Tibial artery (tissue), 4 donors: Measurements from ENCODE around the gene GAD1.

Experiments used
- DNase-seq, 2 donors: peaks; one replicate each; pipeline ENCODE4 v3.0.0-alpha.2; 2019
- H3K27ac ChIP-seq, 2 donors: fragments of 200-600 bp; sonication (generic) in 1 of 2; 1 replicate in 1 of 2; 2 replicates in 1 of 2; pipeline ENCODE4 v1.5.1; 2018 to 2019; ENCODE audit warnings: mild to moderate bottlenecking in 1 of 2
- H3K27me3 ChIP-seq, 2 donors: fragments of 200-600 bp; sonication (generic) in 1 of 2; one replicate each; pipeline versions ENCODE4 v1.5.1 to v1.6.0; 2016 to 2019
- H3K36me3 ChIP-seq, 3 donors: fragments of 200-600 bp; sonication (generic) in 2 of 3; one replicate each; pipeline ENCODE4 v1.5.1; 2016 to 2019; ENCODE audit warnings: mild to moderate bottlenecking in 2 of 3
- H3K4me1 ChIP-seq, 4 donors: fragments of 200-600 bp; sonication (generic) in 2 of 4; 1 replicate in 3 of 4; 2 replicates in 1 of 4; pipeline ENCODE4 v1.5.1; 2016 to 2019
- H3K4me3 ChIP-seq, 2 donors: fragments of 200-600 bp; sonication (generic) in 1 of 2; 1 replicate in 1 of 2; 2 replicates in 1 of 2; pipeline ENCODE4 v1.5.1; 2018 to 2019; ENCODE audit warnings: mild to moderate bottlenecking in 2 of 2
- H3K9me3 ChIP-seq, 3 donors: fragments of 200-600 bp; sonication (generic) in 1 of 3; one replicate each; pipeline ENCODE4 v1.5.1; 2016 to 2019
- CTCF ChIP-seq, 2 experiments: fragments of 200-600 bp in 1 of 2; fragments of 450-650 bp in 1 of 2; IDR thresholded peaks; one replicate each; pipeline ENCODE4 v1.5.1; 2017 to 2019; ENCODE audit warnings: antibody characterized with exemption in 2 of 2, mild to moderate bottlenecking in 1 of 2, moderate library complexity in 1 of 2
- intact Hi-C: fragments of 100-400 bp; cut with DNase I; formaldehyde crosslinking; loops from one replicate; pipeline ENCODE4 v1.15.0; 2023; ENCODE audit warnings: low total_unique reads

GAD1 gene

GRCh38 chr2:170829036-170829435, 12.3 kb downstream of the GAD1 start:
- intact Hi-C loops, result no loop called here
- DNase-seq, result no peak
- peaks cover 0 to 3% of the 10 kb centered on the region in 2 donors for H3K27me3 ChIP-seq
- no peak overlapping the region for H3K4me3 ChIP-seq
- TF ChIP-seq CTCF (IDR thresholded peaks at IDR 0.05), result no peak
- H3K27ac ChIP-seq, result no peak overlapping the region
- no peaks in the 10 kb centered on the region for H3K9me3 ChIP-seq
- H3K36me3 ChIP-seq, result peaks cover 0 to 10% (median 0%) of the 10 kb centered on the region in 3 donors
- peaks cover 0 to 7% (median 2%) of the 10 kb centered on the region in 4 donors for H3K4me1 ChIP-seq

DNA sequence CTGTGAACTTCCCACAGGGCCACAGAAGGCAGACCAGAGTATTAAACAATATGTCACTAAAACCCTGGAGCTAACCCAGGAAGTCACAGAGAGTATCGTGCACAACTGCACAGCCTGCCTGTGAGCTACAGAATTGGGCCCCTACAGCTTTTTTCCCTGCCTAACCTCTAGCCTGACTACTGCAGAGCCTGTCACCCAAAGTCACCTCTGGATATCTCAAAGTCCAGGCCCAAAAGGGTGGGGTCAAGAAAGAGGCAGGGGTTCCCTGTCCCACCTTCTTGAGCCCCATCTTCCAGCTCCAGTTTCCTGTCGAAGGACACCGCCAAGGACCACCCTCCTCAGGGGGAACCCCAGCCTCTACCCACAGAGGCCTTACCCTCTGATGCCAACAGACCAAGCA, 13.5 kb downstream of the GAD1 start:
- no peaks in the 10 kb centered on the region for H3K27me3 ChIP-seq
- H3K9me3 ChIP-seq, result no peaks in the 10 kb centered on the region
- H3K36me3 ChIP-seq, result peaks cover 0 to 10% (median 0%) of the 10 kb centered on the region in 3 donors
- no peak overlapping the region for H3K27ac ChIP-seq
- no peak for DNase-seq
- H3K4me1 ChIP-seq, result no peaks in the 10 kb centered on the region
- no peak for TF ChIP-seq CTCF (IDR thresholded peaks at IDR 0.05)
- intact Hi-C loops, result no loop called here
- H3K4me3 ChIP-seq, result no peak overlapping the region

DNA sequence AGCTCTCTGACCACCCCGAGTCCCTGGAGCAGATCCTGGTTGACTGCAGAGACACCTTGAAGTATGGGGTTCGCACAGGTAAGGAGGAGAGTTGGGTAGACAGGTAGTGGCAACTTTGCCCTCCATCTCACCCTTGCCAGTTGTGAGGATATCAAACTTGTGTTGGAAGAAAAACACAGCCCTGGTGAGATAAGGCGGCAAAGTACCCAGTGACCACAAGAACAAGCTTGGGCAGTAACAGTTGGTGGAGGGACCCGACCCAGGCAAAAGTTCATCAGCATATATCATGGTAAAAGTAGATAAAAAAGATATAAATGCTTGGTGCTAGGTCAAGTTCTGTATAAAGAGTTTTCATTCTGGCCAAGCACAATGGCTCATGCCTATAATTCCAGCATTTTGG, 14.4 kb downstream of the GAD1 start:
- H3K36me3 ChIP-seq, result peaks cover 0 to 10% (median 0%) of the 10 kb centered on the region in 3 donors
- no peak for DNase-seq
- intact Hi-C loops, result no loop called here
- no peaks in the 10 kb centered on the region for H3K27me3 ChIP-seq
- TF ChIP-seq CTCF (IDR thresholded peaks at IDR 0.05), result no peak
- H3K4me1 ChIP-seq, result no peaks in the 10 kb centered on the region
- no peak overlapping the region for H3K27ac ChIP-seq
- H3K4me3 ChIP-seq, result no peak overlapping the region
- no peaks in the 10 kb centered on the region for H3K9me3 ChIP-seq

GRCh38 chr2:170836027-170836426, 19.3 kb downstream of the GAD1 start:
- no peak for DNase-seq
- no peaks in the 10 kb centered on the region for H3K36me3 ChIP-seq
- no peak overlapping the region for H3K4me3 ChIP-seq
- H3K9me3 ChIP-seq, result no peaks in the 10 kb centered on the region
- H3K27me3 ChIP-seq, result no peaks in the 10 kb centered on the region
- no peak overlapping the region for H3K27ac ChIP-seq
- no peak for TF ChIP-seq CTCF (IDR thresholded peaks at IDR 0.05)
- no peaks in the 10 kb centered on the region for H3K4me1 ChIP-seq
- intact Hi-C loops, result no loop called here

DNA sequence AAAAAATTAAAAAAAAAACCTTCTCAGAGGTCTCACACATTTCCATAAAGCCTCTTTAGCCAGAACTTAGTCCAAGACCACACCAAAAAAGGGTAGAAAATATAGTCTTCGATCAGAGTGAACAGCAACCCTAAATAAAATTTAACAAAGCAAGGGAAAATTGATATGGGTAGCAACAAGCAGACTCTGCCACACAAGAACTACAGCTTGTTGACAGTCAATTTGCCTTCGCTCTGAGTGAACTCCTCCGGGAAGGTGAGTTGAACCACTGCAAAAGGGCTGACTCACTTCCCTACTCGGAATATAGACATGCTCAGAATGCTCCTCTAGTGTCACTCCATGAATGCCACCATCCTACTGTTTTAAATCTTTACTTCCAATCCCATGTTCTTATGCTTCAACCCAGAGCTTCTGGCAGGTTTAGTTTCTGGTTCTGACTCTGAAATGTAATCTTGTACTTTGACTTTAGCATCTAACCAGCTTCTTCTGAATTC, 24.1 kb downstream of the GAD1 start:
- no peak for DNase-seq
- intact Hi-C loops, result no loop called here
- Histone ChIP-seq H3K4me3 (no peak overlapping the region), H3K36me3 (no peaks in the 10 kb centered on the region), H3K9me3 (no peaks in the 10 kb centered on the region), H3K27me3 (no peaks in the 10 kb centered on the region), H3K4me1 (no peaks in the 10 kb centered on the region), H3K27ac (no peak overlapping the region)
- no peak for TF ChIP-seq CTCF (IDR thresholded peaks at IDR 0.05)

DNA sequence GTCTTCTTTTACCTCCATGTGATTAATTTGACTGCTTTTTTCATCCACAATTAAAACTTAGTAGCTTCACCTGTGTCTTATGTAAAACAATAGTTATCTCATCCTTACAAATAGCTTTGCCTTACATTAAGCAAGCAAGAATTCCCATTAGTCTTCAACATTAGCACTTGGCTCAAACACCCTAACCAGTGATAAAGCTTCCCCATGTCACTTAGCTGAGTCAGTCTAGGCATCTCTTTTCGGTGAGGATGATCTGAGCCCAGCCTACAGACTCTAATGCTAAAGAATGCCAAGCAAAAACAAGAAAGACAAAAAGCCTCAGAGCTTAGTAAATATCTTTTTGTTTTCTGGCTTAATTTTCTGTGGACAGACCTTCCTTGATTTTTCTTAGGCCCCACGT, 26.1 kb downstream of the GAD1 start:
- no peak for DNase-seq
- intact Hi-C loops, result no loop called here

More for the DNA sequence above, 26.1 kb downstream of the GAD1 start:
- Histone ChIP-seq H3K4me3 (no peak overlapping the region), H3K27ac (no peak overlapping the region), H3K9me3 (no peaks in the 10 kb centered on the region), H3K36me3 (no peaks in the 10 kb centered on the region), H3K27me3 (no peaks in the 10 kb centered on the region), H3K4me1 (no peaks in the 10 kb centered on the region)
- TF ChIP-seq CTCF (IDR thresholded peaks at IDR 0.05), result no peak
